Right atrium auricular region (tissue), 2 donors: ENCODE results near the gene WDR88. TPM values are rescaled to one million over a fixed set of nuclear protein-coding genes. Genes with fewer than 3 reads are reported as not detected.

Source experiments
- DNase-seq: peaks from one replicate; pipeline ENCODE4 v3.0.0-alpha.2; 2019; ENCODE audit warnings: low spot score
- H3K27ac ChIP-seq, 2 donors: fragments of 200-600 bp; sonication (generic); 1 replicate in 1 of 2; 2 replicates in 1 of 2; pipeline ENCODE4 v1.5.1; 2016 to 2019
- H3K27me3 ChIP-seq, 2 donors: fragments of 200-600 bp; sonication (generic); one replicate each; pipeline versions ENCODE4 v1.5.1 to v1.6.0; 2017 to 2019
- H3K36me3 ChIP-seq: fragments of 200-600 bp; sonication (generic); one replicate; pipeline ENCODE4 v1.5.1; 2016
- H3K4me1 ChIP-seq, 2 donors: fragments of 200-600 bp; sonication (generic); one replicate each; pipeline versions ENCODE4 v1.5.1 to v1.6.0; 2017 to 2019
- H3K4me3 ChIP-seq, 2 donors: fragments of 200-600 bp; sonication (generic); 1 replicate in 1 of 2; 2 replicates in 1 of 2; pipeline ENCODE4 v1.5.1; 2017 to 2019; ENCODE audit warnings: mild to moderate bottlenecking in 1 of 2, moderate library complexity in 1 of 2
- H3K9me3 ChIP-seq, 2 donors: fragments of 200-600 bp; sonication (generic); one replicate each; pipeline ENCODE4 v1.5.1; 2019
- total RNA-seq, 2 donors: library from RNA; depleted of rRNA; stranded (reverse); fragments of >200 nt; gene quantifications; one replicate each; pipeline ENCODE4 v1.1.0, GENCODE V29; 2016
- TF ChIP-seq, protein P1 (sequence below), 2 donors: fragments of 200-600 bp; sonication (generic); IDR thresholded peaks; one replicate each; pipeline ENCODE4 v1.5.1; 2019; ENCODE audit warnings: antibody characterized with exemption in 2 of 2

WDR88 gene
- total RNA-seq, 2 donors from 2014 or later = not detected

DNA sequence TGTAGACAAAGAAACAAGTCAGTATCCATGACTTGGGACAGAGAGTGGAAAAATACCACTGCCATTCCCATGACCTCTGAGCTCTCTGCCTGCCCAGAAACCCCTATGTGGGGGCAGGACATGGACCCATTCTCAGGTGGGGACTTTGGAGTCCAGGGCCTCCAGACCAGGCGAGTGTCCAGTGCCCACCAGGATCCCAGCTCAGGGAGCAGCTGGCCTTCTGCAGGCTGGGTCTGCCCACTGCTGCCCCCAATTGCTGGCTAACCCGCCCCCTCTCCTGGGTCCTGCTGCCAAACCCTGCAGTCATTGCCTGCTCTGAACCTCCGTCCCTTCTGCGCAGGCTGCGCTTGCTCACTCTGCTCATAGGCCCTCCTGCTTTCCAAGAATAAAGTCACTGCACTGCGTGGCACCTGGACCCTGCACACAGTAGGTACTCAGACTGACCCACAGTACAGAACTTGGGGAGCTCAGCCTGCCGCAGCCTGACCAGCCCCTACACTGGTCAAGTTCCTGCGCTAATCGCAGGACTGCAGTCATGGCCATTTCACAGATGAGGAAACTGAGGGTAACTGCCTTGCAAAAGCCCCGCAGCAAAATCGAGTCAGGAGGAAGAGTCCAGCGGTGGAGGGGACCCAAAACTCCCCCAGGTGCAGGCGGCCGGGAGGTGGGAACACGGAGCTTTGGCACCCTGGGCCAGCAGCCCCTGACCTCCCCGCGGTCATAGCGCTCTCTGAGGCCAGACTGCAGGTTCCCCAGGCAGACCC lies 93.0 kb downstream of the WDR88 start:
- DNase-seq = no peak
- Histone ChIP-seq H3K27ac (no peak overlapping the region), H3K9me3 (peaks cover 0 to 30% of the 10 kb centered on the region in 2 donors), H3K4me3 (peak overlapping the region in 1 of 2 donors; percentile 18), H3K27me3 (peaks cover 24 to 27% of the 10 kb centered on the region in 2 donors), H3K4me1 (peaks cover 0 to 17% of the 10 kb centered on the region in 2 donors), H3K36me3 (no peaks in the 10 kb centered on the region)
- TF ChIP-seq, protein P1, sequence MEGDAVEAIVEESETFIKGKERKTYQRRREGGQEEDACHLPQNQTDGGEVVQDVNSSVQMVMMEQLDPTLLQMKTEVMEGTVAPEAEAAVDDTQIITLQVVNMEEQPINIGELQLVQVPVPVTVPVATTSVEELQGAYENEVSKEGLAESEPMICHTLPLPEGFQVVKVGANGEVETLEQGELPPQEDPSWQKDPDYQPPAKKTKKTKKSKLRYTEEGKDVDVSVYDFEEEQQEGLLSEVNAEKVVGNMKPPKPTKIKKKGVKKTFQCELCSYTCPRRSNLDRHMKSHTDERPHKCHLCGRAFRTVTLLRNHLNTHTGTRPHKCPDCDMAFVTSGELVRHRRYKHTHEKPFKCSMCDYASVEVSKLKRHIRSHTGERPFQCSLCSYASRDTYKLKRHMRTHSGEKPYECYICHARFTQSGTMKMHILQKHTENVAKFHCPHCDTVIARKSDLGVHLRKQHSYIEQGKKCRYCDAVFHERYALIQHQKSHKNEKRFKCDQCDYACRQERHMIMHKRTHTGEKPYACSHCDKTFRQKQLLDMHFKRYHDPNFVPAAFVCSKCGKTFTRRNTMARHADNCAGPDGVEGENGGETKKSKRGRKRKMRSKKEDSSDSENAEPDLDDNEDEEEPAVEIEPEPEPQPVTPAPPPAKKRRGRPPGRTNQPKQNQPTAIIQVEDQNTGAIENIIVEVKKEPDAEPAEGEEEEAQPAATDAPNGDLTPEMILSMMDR (IDR thresholded peaks at IDR 0.05) = no peak

Other genes with a start within 250 kb of the WDR88 start
- gene CEP89, start 160.2 kb upstream of the WDR88 start, total RNA-seq = 1 to 10 TPM; 4.6 to 8.3 TPM
- gene FAAP24, start 159.9 kb upstream of the WDR88 start, total RNA-seq = under 1 TPM in 1 of 2 donors, not detected in 1; 0.67 TPM
- 1 to 10 TPM; 3.1 to 5.9 TPM for gene RHPN2, start 67.2 kb upstream of the WDR88 start, total RNA-seq
- 1 to 10 TPM; 4.7 to 8.5 TPM for gene GPATCH1, start 50.9 kb upstream of the WDR88 start, total RNA-seq
- gene LRP3, start 62.2 kb downstream of the WDR88 start, total RNA-seq = 10 to 100 TPM; 16.3 to 22.2 TPM
- gene SLC7A10, start 93.7 kb downstream of the WDR88 start, total RNA-seq = under 1 TPM in 1 of 2 donors, not detected in 1; 0.79 TPM
- gene CEBPA, start 170.4 kb downstream of the WDR88 start, total RNA-seq = 10 to 100 TPM in 1 of 2 donors, 1 to 10 TPM in 1; 1.3 to 11.0 TPM
- gene CEBPG, start 241.6 kb downstream of the WDR88 start, total RNA-seq = 10 to 100 TPM; 12.9 to 15.2 TPM